GM19463 (cell line): ENCODE measurements around the gene LSS.
"Not testable (repeated sequence)": the region's sequence is repeated elsewhere in the genome, so short reads cannot be mapped to it uniquely, and the experiment has no call there.

Source experiments
- ATAC-seq: cut with Tn5 transposase; IDR thresholded peaks from one replicate; pipeline ENCODE4 v1.9.1; 2021; ENCODE audit warnings: mild to moderate bottlenecking, moderate library complexity; ENCODE audit not compliant: unreplicated experiment

Gene LSS

DNA sequence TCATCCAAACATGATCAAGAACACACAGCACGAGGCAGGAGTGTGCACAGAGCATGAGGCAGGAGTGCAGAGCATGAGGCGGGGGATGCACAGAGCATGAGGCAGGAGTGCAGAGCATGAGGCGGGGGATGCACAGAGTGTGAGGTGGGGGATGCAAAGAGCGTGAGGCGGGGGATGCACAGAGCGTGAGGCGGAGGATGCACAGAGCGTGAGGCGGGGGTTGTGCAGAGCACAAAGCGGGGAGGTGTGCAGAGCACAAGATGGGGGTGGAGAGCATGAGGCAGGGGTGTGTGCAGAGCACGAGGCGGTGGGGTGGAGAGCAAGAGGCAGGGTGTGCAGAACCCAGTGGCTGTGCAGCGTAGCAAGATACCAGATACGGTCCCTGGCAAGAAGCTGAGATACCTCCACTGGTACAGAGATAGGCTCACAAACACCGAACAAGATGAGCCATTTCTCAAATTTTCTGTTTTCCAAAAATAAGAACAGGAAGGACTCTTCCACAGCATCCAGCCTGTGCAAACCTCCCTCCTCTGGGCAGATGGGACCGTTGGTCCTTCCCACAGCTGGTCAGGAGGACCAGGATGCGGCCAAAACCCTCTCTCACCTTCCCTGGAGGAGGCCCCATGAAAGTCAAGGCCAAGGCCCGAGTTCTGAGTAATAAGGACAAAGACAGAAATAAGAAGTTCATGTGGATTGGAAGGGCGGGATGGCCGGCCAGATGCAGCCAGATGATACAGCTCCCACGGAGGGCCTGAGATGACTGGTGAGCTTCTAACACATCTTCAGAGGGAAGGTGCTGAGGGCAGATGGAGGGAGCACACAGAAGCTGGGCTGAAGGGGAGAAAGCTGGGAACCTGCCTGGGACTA lies 56.3 kb downstream of the LSS start:
- ATAC-seq = no peak

DNA sequence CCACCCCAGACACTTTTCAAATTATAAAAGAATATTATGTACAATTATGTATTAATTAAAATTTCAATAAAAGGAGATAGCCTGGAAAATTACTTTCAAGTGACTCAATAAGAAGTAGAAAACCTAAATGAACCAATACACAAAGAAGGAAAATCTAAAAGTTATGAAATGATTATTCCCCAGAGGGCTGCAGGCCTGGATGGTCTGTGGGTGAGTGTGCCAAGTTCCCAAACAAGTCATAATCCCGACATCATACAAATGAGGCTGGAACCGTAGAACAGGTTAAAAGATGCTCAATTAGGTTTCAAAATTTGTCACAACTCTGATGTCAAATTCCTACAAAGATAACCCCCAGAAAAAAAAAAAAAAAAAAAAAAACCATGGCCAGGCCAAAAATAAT lies 57.0 kb downstream of the LSS start:
- no peak for ATAC-seq

DNA sequence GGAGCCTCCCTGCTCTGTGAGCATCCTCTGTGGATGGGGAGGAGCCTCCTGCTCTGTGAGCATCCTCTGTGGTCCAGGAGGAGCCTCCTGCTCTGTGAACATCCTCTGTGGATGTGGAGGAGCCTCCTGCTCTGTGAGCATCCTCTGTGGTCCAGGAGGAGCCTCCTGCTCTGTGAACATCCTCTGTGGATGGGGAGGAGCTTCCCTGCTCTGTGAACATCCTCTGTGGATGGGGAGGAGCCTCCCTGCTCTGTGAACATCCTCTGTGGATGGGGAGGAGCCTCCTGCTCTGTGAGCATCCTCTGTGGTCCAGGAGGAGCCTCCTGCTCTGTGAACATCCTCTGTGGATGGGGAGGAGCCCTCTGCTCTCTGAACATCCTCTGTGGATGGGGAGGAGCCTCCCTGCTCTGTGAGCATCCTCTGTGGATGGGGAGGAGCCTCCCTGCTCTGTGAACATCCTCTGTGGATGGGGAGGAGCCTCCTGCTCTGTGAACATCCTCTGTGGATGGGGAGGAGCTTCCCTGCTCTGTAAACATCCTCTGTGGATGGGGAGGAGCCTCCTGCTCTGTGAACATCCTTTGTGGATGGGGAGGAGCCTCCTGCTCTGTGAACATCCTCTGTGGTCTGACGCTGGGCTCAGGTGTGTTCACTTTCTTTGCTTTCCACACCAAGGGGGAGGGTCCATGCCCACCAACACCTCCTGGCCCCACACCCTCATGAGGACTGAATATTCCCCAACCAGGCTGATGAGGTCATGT lies 58.0 kb downstream of the LSS start:
- not testable (repeated sequence) for ATAC-seq

DNA sequence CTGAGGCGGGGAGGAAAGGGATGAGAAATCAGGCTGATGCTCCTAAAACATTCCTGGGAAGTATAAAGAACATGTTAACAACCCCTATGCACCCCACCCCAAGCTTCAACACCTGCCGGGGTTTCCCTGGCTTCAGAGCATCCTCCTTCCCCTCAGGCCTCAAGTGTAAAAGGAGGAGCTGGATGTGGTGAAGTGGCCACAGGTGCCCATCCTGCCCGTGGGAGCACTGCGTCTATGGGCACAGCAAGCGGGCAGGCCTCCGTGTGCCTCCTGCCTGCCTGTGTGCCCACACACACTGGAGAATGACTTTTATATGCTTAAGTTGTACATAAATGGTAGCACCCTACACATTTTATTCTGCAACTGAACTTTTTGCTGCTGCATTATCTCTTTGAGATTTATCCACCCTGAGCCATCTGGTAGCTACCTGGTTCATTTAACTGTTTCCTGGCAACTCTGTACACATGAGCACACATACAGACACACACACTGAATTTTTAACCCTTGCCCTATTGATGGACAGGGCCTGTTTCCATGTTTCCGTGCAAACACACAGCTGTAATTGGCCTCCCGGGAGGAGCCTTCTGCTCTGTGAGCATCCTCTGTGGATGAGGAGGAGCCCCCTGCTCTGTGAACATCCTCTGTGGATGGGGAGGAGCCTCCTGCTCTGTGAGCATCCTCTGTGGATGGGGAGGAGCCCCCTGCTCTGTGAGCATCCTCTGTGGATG lies 59.8 kb downstream of the LSS start:
- ATAC-seq = no peak

DNA sequence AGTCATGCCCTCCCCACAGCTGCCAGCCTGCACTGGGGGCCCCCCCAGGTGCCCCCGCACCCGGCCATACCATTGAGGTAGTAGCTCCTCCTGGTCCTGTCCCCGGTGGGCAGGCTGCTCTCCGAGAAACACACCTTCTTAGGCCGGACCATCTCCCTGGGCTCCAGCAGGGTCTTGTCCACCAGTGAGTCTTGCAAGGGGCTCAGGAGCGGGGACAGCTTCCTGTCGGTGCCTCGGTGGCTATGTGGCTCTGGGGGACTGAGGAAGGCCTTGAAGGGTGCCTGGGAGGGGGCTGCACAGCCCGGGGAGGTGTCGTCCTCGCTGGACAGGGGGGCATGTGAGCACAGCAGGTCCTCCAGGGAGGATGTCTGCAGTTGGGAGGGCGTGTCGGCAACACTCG lies 60.3 kb downstream of the LSS start:
- ATAC-seq = no peak

DNA sequence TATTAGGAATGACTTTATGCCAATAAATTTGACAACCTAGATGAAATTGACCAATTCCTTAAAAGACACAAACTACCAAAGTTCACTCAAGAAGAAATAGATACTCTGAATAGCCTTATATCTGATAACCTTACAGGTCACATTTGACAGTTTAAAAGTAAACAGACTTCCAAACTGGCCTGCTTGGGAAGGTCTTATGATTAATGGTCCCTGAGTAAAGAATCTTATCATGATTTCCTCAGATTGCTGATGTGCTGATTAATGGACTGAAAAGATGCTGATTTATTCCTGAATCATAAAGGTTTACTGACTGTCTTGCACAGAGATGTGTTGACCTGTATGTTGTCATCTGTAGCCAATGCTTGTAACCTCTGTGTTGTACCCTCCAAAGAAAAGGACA lies 63.5 kb downstream of the LSS start:
- ATAC-seq = no peak

DNA sequence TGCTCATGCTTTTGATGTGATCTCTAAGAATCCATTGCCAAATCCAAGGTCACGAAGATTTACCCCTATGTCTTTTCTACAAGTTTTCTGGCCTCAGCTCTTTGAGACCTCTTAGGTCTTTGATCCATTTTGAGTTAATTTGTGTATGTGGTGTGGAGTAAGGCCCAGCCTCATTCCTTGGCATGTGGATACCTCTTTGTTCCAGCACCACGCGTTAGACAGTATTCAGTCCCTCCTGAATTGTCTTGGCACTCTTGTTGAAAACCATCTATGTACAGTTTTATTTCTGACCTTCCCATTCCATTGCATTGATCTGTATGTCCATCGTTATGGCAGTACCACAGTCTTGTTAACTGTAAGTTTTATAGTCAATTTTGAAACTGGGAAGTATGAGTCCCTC lies 65.2 kb downstream of the LSS start:
- ATAC-seq = no peak

DNA sequence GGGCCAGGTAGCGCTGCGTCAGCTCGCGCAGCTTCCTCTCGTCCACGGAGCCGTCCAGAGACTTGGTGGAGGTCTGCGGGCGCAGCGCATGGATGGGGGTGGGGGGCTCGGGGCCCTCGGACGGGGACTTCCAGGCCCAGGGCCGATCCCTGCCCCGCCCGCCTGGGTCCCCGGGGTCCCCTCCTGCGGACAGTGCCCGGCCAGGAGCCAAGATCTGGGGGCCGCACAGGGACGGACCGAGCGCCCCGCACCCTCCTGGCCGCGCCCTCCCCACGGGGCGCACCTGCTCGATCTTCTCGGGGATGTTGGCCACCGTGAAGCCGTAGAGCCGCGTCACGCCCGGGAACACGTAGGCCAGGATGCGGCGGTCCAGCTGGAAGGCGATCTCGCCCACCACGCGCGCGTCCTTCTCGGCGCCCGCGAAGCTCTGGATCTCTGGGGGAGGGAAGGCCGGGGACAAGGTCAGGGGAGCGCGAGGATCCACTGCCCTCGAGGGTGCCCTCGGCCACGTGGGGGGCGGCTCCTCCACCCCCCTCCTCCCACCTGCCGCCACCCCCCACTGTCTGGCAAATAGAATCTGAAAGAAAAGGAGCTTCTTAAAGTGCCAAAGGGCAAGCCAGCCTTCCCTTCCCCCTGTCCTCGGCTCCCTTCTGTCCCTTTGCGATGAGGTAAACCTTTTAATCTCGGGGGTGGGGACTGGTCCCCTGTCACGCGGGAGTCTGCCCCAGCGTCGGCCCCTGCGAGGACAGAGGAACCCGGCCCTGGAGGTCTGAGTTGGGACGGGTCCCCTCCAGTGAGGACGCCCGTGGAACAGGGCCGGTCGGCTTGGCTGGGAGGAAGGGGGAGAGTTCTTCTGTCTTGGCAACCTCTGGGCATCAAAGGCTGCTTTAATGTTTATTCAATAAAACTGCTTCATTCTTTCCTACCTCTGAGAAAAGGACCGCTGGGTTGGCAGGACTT lies 66.7 kb downstream of the LSS start:
- ATAC-seq = no peak

DNA sequence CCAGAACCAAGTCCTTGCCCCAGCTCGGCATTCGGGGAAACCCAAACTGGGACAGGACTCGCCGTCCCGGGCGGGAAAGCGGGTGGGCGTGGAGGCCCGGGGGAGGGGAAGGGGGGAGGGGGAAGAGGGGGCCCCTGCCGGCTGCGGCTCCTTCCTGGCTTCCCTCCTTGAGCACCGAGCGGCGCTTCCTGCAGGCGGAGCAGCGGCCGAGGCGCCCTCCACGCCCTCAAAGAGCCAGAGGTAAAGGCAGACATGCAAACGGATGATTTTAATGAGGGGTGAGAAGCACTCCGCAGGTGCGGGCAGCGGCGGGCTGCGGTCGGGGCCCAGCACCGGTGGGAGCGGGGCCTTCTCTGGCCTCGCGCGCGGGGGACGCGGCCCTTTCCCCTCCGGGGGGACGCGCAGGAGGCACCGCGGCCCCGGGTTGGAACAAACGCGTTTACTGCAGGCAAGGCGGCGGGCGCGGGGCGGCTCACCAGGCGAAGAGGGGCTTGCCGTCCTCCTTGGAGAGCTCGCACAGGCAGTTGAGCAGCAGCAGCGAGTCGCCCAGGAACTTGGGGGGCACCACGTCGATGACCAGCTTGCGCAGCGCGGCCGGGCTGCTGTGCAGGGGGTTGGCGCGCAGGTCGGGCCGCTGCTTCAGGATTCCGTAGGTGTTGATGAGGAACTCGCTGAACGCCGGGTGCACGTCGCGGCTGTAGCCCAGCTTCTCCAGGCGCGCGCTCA lies 67.5 kb downstream of the LSS start:
- ATAC-seq = no peak

DNA sequence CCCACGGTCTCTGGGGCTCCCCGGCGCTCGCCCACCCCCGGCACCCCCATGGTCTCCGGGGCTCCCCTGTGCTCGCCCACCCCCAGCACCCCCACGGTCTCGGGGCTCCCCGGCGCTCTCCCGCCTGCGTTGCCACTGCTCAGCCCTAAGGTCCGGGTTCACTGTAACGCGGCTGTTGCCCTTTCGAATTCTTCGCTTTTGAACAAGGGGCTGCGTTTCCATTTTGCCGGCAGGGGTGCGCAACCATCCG lies 68.0 kb downstream of the LSS start:
- no peak for ATAC-seq

DNA sequence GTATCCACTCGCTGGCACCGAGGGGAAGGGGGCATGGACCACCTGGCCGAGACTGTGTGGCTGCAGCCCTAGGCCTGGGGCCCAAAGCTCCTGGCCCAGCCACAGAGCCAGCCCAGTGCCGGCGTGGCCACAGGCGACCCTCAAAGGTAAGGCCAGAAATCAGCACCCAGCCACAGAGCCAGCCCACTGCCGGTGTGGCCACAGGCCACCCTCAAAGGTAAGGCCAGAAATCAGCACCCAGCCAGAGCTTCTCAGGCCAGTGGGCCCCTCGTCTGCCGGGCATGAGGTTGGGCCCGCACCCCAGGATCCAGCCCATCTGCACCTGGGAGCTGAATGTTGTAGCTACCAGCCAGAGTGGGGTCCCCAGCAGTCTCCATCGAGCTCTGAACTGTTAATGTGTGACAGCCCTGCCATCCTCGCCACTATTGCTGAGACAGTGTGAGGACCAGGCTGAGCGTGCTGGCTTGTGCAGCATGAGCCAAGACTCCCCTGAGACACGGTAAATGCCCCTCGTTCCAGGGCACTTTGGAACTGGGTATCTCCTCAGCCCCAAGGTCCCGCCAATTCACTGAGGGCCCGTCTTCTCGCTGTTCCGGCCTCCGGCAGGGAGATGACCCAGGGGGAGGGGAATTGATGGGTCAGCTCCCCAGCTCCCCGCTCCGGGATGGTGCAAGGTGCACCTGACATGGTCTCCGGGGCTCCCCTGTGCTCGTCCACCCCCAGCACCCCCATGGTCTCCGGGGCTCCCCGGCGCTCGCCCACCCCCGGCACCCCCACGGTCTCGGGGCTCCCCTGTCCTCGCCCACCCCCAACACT lies 68.5 kb downstream of the LSS start:
- no peak for ATAC-seq

DNA sequence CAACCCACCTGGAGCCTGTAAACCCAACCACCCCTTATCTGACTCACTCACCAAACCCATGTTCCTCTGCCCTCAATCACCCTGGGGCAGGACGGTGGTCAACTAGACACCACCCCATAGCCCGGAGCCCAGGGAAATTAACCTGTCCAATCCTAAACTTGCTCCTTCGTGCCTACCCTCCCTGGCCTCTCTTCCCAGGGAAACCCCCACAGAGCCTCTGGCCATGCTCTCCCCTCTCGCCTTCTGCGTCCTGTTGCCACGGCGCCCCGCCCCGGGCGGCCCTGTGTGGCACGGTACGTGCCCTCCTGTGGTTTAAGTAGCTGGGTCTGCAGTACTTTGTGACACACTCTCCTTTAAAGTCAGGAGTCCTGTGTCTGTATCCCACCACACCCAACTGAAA lies 69.2 kb downstream of the LSS start:
- ATAC-seq = no peak

DNA sequence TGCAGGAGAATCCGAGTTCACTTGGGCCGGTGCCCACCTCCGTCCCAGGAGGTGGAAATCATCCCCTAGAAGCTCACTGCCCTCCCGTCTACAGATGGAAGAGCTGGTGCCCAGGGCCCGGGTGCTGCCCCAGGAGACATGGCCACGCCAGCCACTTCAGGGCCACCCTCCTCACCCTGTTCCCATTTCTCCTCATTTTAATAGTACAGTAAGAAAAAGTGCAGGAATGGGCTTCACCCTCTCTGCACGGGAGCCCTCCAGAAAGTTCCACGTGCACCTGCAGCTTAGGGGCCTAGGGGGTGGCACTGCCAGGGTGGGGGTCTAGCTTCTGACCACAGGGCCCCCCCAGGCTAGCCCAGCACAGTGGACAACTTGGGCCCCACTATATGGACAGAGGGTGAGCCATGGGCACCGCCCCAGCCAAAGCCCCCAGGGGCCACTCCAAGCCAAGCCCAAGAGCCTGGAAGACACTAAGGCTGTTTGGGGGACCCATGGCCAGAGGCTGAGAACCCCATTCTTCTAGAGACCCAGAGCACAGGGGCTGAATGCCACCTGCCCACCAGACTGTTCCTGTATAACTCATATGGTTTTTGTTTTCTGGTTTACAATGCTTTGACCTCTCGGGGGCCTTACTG lies 69.8 kb downstream of the LSS start:
- ATAC-seq = no peak

DNA sequence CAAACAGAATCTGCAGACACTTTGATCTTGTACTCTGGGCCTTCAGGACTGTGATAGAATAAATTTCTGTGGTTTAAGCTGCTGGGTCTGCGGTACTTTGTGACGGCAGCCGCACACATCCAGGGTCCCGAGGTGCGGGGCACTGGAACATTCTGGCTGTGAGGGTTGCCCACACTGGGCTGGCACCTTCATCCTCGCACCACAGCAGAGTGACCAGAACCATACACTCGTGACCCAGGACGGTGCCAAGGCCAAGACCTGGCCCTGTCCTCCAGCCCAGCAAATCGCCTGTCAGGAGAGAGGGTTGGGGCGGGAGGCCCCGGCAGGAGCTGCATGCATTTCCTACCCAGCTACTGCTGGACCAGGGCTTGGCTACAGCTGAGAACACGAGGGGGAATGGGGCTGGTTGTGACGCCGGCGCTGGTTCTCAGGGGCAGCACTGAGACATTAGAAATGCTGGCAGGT lies 70.6 kb downstream of the LSS start:
- no peak for ATAC-seq

DNA sequence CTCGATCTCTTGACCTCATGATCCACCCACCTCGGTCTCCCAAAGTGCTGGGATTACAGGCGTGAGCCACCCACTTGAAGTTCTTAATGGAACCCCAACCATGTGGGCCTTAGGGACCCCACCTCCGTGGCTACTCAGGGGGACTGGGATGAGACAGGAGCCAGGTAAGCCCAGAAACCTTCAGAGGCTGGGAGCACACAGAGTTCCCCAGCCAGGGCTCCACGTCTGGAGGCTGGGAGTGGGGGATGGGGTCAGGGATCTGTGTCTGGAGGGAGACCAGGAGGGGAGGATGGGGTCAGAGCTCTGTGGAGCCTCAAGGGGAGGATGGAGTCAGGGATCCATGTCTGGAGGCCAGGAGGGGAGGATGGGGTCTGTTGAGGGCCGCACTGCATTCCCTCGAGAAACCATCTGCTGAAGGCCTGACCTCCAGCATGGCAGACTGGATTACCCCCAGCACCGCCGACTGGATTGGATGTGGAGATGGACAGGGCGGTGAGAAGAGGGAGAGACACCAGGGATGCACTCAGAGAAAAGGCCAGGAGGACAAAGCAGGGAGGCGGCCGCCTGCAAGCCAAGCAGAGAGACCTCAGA lies 71.1 kb downstream of the LSS start:
- ATAC-seq = no peak

DNA sequence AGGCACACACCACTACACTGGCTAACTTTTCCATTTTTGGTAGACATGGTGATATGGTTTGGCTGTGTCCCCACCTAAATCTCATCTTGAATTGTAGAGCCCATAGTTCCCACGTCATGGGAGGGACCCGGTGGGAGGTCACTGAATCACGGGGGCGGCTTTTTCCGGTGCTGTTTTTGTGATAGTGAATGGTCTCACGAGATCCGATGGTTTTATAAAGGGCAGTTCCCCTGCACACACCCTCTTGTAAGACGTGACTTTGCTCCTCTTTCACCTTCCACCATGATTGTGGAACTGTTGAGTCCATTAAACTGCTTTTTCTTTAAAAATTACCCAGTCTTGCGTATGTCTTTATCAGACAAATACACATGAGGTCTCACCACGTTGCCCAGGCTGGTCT lies 71.9 kb downstream of the LSS start:
- ATAC-seq = no peak

DNA sequence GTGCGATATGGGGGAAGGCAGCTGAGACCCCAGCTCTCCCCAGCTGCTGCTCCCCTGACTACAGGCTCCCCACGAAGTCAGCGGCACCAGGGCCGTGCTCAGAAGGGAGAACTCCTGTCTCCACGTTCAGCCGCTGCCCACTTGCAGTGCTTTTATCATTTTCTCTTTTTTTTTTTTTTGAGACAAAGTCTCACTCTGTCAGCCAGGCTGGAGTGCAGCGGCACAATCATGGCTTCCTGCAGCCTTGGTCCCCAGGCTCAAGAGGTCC lies 72.3 kb downstream of the LSS start:
- ATAC-seq = no peak

DNA sequence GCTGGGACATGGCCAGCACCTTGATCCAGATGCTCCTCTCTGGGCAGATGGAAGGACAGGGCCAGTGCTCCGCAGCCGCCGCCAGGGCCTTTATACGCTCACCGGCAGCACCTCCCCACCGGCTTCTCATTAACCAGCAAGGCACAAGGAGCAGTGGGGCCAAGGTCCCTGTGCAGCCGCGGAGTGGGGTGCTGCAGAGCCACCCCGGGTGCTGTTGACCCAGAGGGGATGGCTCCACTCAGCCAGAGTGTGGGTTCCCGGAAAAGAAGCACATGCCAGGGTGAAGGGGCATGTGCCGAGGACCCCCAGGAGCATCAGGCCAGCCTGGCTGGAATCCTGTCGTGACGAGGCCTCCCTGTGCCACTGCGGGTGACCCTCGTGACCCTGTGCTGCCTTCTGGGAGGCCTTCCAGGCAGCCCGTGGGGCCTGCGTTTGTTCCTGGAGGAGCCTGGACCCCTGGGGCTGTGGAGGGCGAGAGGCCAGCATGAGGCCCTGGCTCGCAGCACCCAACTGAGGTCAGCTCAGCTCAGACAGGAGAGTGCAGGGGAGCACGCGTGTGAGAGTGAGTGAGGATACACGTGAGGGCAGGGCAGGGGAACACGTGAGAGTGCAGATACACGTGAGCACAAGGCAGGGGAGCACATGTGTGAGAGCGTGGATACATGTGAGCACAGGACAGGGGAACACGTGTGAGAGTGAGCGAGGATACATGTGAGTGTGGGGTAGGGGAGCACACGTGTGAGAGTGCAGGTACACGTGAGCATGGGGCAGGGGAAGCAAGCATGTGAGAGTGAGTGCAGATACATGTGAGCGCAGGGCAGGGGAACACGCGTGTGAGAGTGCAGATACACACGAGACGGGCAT lies 72.8 kb downstream of the LSS start, which contains the start of gene FTCD:
Gene FTCD (minus strand): TSS at position 66 of the 864 bp plus-strand sequence. CDS start 56 bp downstream, at position 10.
- no peak for ATAC-seq
